Colonic mucosa (tissue), 4 donors: ENCODE data around the gene BIN1. TPM values are rescaled to one million over a fixed set of nuclear protein-coding genes. Genes with fewer than 3 reads are reported as not detected.

Experiments
- DNase-seq: peaks from one replicate; pipeline ENCODE4 v3.0.0-alpha.2; 2020
- H3K27ac ChIP-seq: fragments of 200-600 bp; one replicate; pipeline ENCODE4 v1.8.0; 2021
- H3K27me3 ChIP-seq: fragments of 200-600 bp; one replicate; pipeline ENCODE4 v1.8.0; 2021
- H3K36me3 ChIP-seq: fragments of 200-600 bp; one replicate; pipeline ENCODE4 v1.8.0; 2021
- H3K4me1 ChIP-seq: fragments of 200-600 bp; one replicate; pipeline ENCODE4 v1.8.0; 2021; ENCODE audit warnings: mild to moderate bottlenecking
- H3K4me3 ChIP-seq: fragments of 200-600 bp; one replicate; pipeline ENCODE4 v1.8.0; 2021
- H3K9ac ChIP-seq, 2 donors: one replicate each; pipeline ENCODE4 v1.7.0; 2013; ENCODE audit warnings: control low read depth in 2 of 2, low read depth in 2 of 2, low read length in 2 of 2
- H3K9me3 ChIP-seq: fragments of 200-600 bp; one replicate; pipeline ENCODE4 v1.8.0; 2021
- CTCF ChIP-seq: fragments of 200-600 bp; IDR thresholded peaks from one replicate; pipeline ENCODE4 v1.8.0; 2022; ENCODE audit warnings: antibody characterized with exemption, mild to moderate bottlenecking
- intact Hi-C: fragments of 100-400 bp; cut with DNase I; formaldehyde crosslinking; loops from one replicate; pipeline ENCODE4 v1.14.1; 2022
- total RNA-seq, 2 donors: library from RNA; stranded (reverse); fragmentation: NEBNext Ultra II Directional in 1 of 2; extraction: Animal tissue kit (Norgen Biotek cat#: 25700) in 1 of 2; gene quantifications; one replicate each; pipeline ENCODE4 v1.2.1, GENCODE V29; 2021
- donor health status: healthy.
- donor health status: DM: no; HTN: no; CAD: no.
- donor health status: DM: no; HTN: no; CAD: no.

BIN1 gene
- total RNA-seq, 2 donors from 2014 or later = 38.5 to 60.8 TPM

GRCh38 chr2:127150996-127151395 lies 44.0 kb upstream of the BIN1 start:
- no peak for DNase-seq
- Histone ChIP-seq H3K27ac (no peak overlapping the region), H3K36me3 (no peaks in the 10 kb centered on the region), H3K4me3 (no peak overlapping the region), H3K27me3 (no peaks in the 10 kb centered on the region), H3K9me3 (no peaks in the 10 kb centered on the region), H3K9ac (no peak overlapping the region), H3K4me1 (no peaks in the 10 kb centered on the region)
- TF ChIP-seq CTCF = no peak
- intact Hi-C loops = no loop called here

GRCh38 chr2:127149384-127149783 lies 42.4 kb upstream of the BIN1 start:
- intact Hi-C loops = no loop called here
- no peak overlapping the region for H3K27ac ChIP-seq
- no peaks in the 10 kb centered on the region for H3K27me3 ChIP-seq
- H3K9me3 ChIP-seq = no peaks in the 10 kb centered on the region
- no peak overlapping the region for H3K9ac ChIP-seq
- H3K36me3 ChIP-seq = no peaks in the 10 kb centered on the region
- no peak for TF ChIP-seq CTCF
- no peak for DNase-seq
- H3K4me3 ChIP-seq = no peak overlapping the region
- H3K4me1 ChIP-seq = no peaks in the 10 kb centered on the region

GRCh38 chr2:127146820-127147502 lies 40.0 kb upstream of the BIN1 start:
- no peak for DNase-seq
- TF ChIP-seq CTCF = no peak
- no peaks in the 10 kb centered on the region for H3K36me3 ChIP-seq
- H3K9me3 ChIP-seq = no peaks in the 10 kb centered on the region
- no peak overlapping the region for H3K4me3 ChIP-seq
- no peaks in the 10 kb centered on the region for H3K27me3 ChIP-seq
- H3K27ac ChIP-seq = no peak overlapping the region
- intact Hi-C loops = no loop called here
- H3K4me1 ChIP-seq = no peaks in the 10 kb centered on the region
- H3K9ac ChIP-seq = no peak overlapping the region

GRCh38 chr2:127146071-127146725 lies 39.2 kb upstream of the BIN1 start:
- no peak overlapping the region for H3K27ac ChIP-seq
- no peak for TF ChIP-seq CTCF
- H3K9ac ChIP-seq = no peak overlapping the region

GRCh38 chr2:127145280-127145895 lies 38.4 kb upstream of the BIN1 start:
- no peaks in the 10 kb centered on the region for H3K27me3 ChIP-seq
- no peak overlapping the region for H3K27ac ChIP-seq
- no peak for DNase-seq
- no peak for TF ChIP-seq CTCF
- H3K9ac ChIP-seq = no peak overlapping the region
- H3K4me3 ChIP-seq = no peak overlapping the region
- intact Hi-C loops = no loop called here
- H3K36me3 ChIP-seq = no peaks in the 10 kb centered on the region
- H3K9me3 ChIP-seq = no peaks in the 10 kb centered on the region
- no peaks in the 10 kb centered on the region for H3K4me1 ChIP-seq

More at GRCh38 chr2:127146071-127146725, 39.2 kb upstream of the BIN1 start:
- intact Hi-C loops = no loop called here
- DNase-seq = no peak
- no peaks in the 10 kb centered on the region for H3K9me3 ChIP-seq
- H3K36me3 ChIP-seq = no peaks in the 10 kb centered on the region
- no peaks in the 10 kb centered on the region for H3K4me1 ChIP-seq
- H3K27me3 ChIP-seq = no peaks in the 10 kb centered on the region
- H3K4me3 ChIP-seq = no peak overlapping the region
